ENCODE data around the gene TRIO.

Gene TRIO

GRCh38 chr5:14424011-14424685 lies 281.0 kb downstream of the TRIO start:
- Histone ChIP-seq H4K20me1 (ENCODE audit: insufficient read depth, low read length) (no peaks in the 10 kb centered on the region), H3K36me3 (ENCODE audit: insufficient read depth, low read length) (no peaks in the 10 kb centered on the region)

GRCh38 chr5:14425559-14425958 lies 282.4 kb downstream of the TRIO start:
- no peak overlapping the region for H2AFZ ChIP-seq (ENCODE audit: low read depth, low read length)
- H3K27me3 ChIP-seq (ENCODE audit: insufficient read depth, low read length, poor library complexity): no peaks in the 10 kb centered on the region
- H3K79me2 ChIP-seq (ENCODE audit: insufficient read depth, low read length): no peaks in the 10 kb centered on the region
- no peaks in the 10 kb centered on the region for H3K9me3 ChIP-seq (ENCODE audit: insufficient read depth, low read length, severe bottlenecking)
- TF ChIP-seq CTCF (IDR thresholded peaks at IDR 0.05; ENCODE audit: borderline replicate concordance, extremely low read depth, low read length, poor library complexity, severe bottlenecking) (no peak), EZH2 (IDR thresholded peaks at IDR 0.05; ENCODE audit: borderline replicate concordance, low read depth, low read length, severe bottlenecking) (no peak)
- H3K4me3 ChIP-seq (ENCODE audit: low read depth in 1 of 2, low read length in 2 of 2): no peak overlapping the region
- no peak for ATAC-seq (ENCODE audit: insufficient read depth, low read depth)
- H3K27ac ChIP-seq (ENCODE audit: low read length): no peak overlapping the region
- no peak overlapping the region for H3K9ac ChIP-seq (ENCODE audit: low read depth, low read length)
- no peaks in the 10 kb centered on the region for H3K36me3 ChIP-seq (ENCODE audit: insufficient read depth, low read length)
- no peak overlapping the region for H3K4me2 ChIP-seq (ENCODE audit: insufficient read depth, low read length)
- H4K20me1 ChIP-seq (ENCODE audit: insufficient read depth, low read length): no peaks in the 10 kb centered on the region
- H3K4me1 ChIP-seq (ENCODE audit: insufficient read depth, low read length): no peaks in the 10 kb centered on the region
- DNase-seq: no peak

More at GRCh38 chr5:14424011-14424685, 281.0 kb downstream of the TRIO start:
- no peak overlapping the region for H3K27ac ChIP-seq (ENCODE audit: low read length)
- H3K27me3 ChIP-seq (ENCODE audit: insufficient read depth, low read length, poor library complexity): no peaks in the 10 kb centered on the region
- no peaks in the 10 kb centered on the region for H3K9me3 ChIP-seq (ENCODE audit: insufficient read depth, low read length, severe bottlenecking)
- no peaks in the 10 kb centered on the region for H3K4me1 ChIP-seq (ENCODE audit: insufficient read depth, low read length)
- H2AFZ ChIP-seq (ENCODE audit: low read depth, low read length): no peak overlapping the region
- H3K4me2 ChIP-seq (ENCODE audit: insufficient read depth, low read length): no peak overlapping the region
- no peak for TF ChIP-seq CTCF (IDR thresholded peaks at IDR 0.05; ENCODE audit: borderline replicate concordance, extremely low read depth, low read length, poor library complexity, severe bottlenecking)
- TF ChIP-seq EZH2 (IDR thresholded peaks at IDR 0.05; ENCODE audit: borderline replicate concordance, low read depth, low read length, severe bottlenecking): no peak
- no peaks in the 10 kb centered on the region for H3K79me2 ChIP-seq (ENCODE audit: insufficient read depth, low read length)
- H3K4me3 ChIP-seq (ENCODE audit: low read depth in 1 of 2, low read length in 2 of 2): no peak overlapping the region
- H3K9ac ChIP-seq (ENCODE audit: low read depth, low read length): no peak overlapping the region
- DNase-seq (no peak), ATAC-seq (ENCODE audit: insufficient read depth, low read depth) (no peak)

- Histone ChIP-seq H3K36me3 (ENCODE audit: insufficient read depth, low read length) (no peaks in the 10 kb centered on the region), H3K27me3 (ENCODE audit: insufficient read depth, low read length, poor library complexity) (no peaks in the 10 kb centered on the region), H3K4me1 (ENCODE audit: insufficient read depth, low read length) (no peaks in the 10 kb centered on the region), H2AFZ (ENCODE audit: low read depth, low read length) (no peak overlapping the region), H3K4me3 (ENCODE audit: low read depth in 1 of 2, low read length in 2 of 2) (no peak overlapping the region), H4K20me1 (ENCODE audit: insufficient read depth, low read length) (no peaks in the 10 kb centered on the region), H3K9me3 (ENCODE audit: insufficient read depth, low read length, severe bottlenecking) (no peaks in the 10 kb centered on the region), H3K4me2 (ENCODE audit: insufficient read depth, low read length) (no peak overlapping the region), H3K79me2 (ENCODE audit: insufficient read depth, low read length) (no peaks in the 10 kb centered on the region), H3K27ac (ENCODE audit: low read length) (no peak overlapping the region), H3K9ac (ENCODE audit: low read depth, low read length) (no peak overlapping the region)
- DNase-seq (no peak), ATAC-seq (ENCODE audit: insufficient read depth, low read depth) (no peak)
- TF ChIP-seq EZH2 (IDR thresholded peaks at IDR 0.05; ENCODE audit: borderline replicate concordance, low read depth, low read length, severe bottlenecking) (no peak), CTCF (IDR thresholded peaks at IDR 0.05; ENCODE audit: borderline replicate concordance, extremely low read depth, low read length, poor library complexity, severe bottlenecking) (no peak)
Measured at GRCh38 chr5:14426521-14426920, 283.4 kb downstream of the TRIO start.
